ENCODE data around the gene RIC1. TPM values are rescaled to one million over a fixed set of nuclear protein-coding genes. Genes with fewer than 3 reads are reported as not detected.
"Not testable (repeated sequence)": the region's sequence is repeated elsewhere in the genome, so short reads cannot be mapped to it uniquely, and the experiment has no call there.

Gene RIC1
- total and polyA plus RNA-seq, 9 of the 15 experiments (the other 6 are each of a cell fraction or from before 2014, with no cell fraction given) = 3.2 to 25.8 (median 15.0) TPM

DNA sequence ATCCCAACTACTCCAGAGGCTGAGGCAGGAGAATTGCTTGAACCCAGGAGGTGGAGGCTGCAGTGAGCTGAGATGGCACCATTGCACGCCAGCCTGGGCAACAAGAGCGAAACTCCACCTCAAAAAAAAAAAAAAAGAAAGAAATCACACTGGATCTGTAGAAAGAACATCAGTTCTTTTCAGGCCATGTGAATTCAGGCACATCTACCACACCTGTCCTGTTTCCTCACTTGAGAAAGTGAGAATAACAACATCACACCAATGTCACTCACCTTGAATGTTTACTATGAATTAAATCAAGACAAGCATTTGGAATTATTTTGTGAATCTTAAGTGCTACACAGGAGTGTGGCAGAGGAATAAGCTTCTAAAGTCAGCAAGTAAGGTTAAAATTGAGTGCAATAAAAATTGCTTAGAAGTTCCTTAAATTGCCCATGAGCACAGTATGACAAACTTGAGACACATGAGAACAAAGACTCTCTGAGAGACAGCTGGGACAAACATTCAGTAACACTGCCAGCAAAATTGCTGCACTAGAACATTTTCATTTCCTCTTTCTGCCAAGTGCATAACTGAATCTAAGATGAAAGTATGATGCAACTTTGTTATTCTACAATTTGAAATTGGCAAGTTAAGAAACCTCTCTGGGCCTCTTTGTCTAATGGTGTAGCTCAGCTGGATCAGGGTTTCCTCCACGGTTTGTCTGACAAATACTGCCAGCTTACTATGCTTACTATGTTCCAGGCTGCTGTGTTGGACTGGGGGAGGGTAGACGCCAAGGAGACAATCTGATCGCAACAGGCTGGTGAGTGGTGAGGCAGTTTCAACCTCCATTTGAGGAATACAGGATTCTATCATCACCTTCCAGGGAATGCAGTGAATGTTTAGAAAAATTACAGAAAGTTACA, 1.9 kb upstream of the RIC1 start (continued):
- TF ChIP-seq PBX2 (CRISPR knock-in tag; IDR thresholded peaks at IDR 0.05; ENCODE audit: low read depth) = no peak
- 0 out of 2 replicates have a peak, but pooled peaks have one; percentile 14 for TF ChIP-seq PBX2 (tag; conservative IDR thresholded peaks at IDR 0.05; ENCODE audit: low read depth)

GRCh38 chr9:5627686-5628085, 1.2 kb upstream of the RIC1 start:
- H3K4me1 ChIP-seq (replicated peaks in 1 of 2; ENCODE audit: control insufficient read depth in 2 of 2, insufficient read depth in 2 of 2, low read length in 2 of 2); H4K20me1 ChIP-seq (replicated peaks; ENCODE audit: control insufficient read depth, insufficient read depth, low read length); FAIRE-seq; H3K36me3 ChIP-seq (ENCODE audit: control insufficient read depth, insufficient read depth, low read length); H3K9me1 ChIP-seq (ENCODE audit: control insufficient read depth, insufficient read depth, low read length); CTCF ChIA-PET (ENCODE audit: low intra/inter-chr PET ratio); in situ Hi-C loops (cut with MboI); POLR2A ChIA-PET; H3K9me3 ChIP-seq (replicated peaks; ENCODE audit: control insufficient read depth, insufficient read depth, low read depth, low read length); H3K27me3 ChIP-seq (ENCODE audit: control insufficient read depth in 2 of 2, insufficient read depth in 2 of 2, low read length in 2 of 2); DNase-seq (ENCODE audit: extremely low read depth in 1 of 4, low spot score in 3 of 4); ATAC-seq; BruUV-seq (replicated peaks): not testable (repeated sequence)
- Histone ChIP-seq H3K4me2 (ENCODE audit: insufficient read depth, low read length) (peak overlapping the region; percentile 91), H3K4me3 (peak overlapping the region; percentile 95), H3K27ac (ENCODE audit: extremely low read depth, low read depth, low read length) (peak overlapping the region; percentile 87), H2AFZ (ENCODE audit: low read depth, low read length) (peak overlapping the region; percentile 70), H3K79me2 (ENCODE audit: control insufficient read depth, insufficient read depth, low read length) (peaks cover 57% of the 10 kb centered on the region), H3K9ac (ENCODE audit: insufficient read depth in 1 of 2, low read depth in 2 of 2, low read length in 2 of 2) (peak overlapping the region; percentile 83 to 87; a peak in 3 of 4 replicates)
- under 1% methylated on average over 10 of the region's 11 CpGs for WGBS (ENCODE audit: insufficient coverage, low coverage, missing lambda C conversion rate)
- TF ChIP-seq, protein P1, sequence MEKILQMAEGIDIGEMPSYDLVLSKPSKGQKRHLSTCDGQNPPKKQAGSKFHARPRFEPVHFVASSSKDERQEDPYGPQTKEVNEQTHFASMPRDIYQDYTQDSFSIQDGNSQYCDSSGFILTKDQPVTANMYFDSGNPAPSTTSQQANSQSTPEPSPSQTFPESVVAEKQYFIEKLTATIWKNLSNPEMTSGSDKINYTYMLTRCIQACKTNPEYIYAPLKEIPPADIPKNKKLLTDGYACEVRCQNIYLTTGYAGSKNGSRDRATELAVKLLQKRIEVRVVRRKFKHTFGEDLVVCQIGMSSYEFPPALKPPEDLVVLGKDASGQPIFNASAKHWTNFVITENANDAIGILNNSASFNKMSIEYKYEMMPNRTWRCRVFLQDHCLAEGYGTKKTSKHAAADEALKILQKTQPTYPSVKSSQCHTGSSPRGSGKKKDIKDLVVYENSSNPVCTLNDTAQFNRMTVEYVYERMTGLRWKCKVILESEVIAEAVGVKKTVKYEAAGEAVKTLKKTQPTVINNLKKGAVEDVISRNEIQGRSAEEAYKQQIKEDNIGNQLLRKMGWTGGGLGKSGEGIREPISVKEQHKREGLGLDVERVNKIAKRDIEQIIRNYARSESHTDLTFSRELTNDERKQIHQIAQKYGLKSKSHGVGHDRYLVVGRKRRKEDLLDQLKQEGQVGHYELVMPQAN (IDR thresholded peaks at IDR 0.05; ENCODE audit: borderline replicate concordance) = peak; percentile 25; the same call in 1 of the 2 replicates
- TF ChIP-seq FOSL1 (tag; conservative IDR thresholded peaks at IDR 0.05) (0 out of 2 replicates have a peak, but pooled peaks have one; percentile 7), ZNF316 (IDR thresholded peaks at IDR 0.05) (peak; percentile 22), DPF2 (IDR thresholded peaks at IDR 0.05) (peak; percentile 37; the same call in 1 of the 2 replicates), BCOR (IDR thresholded peaks at IDR 0.05) (0 out of 2 replicates have a peak, but pooled peaks have one; percentile 13), SMARCE1 (IDR thresholded peaks at IDR 0.05) (0 out of 2 replicates have a peak, but pooled peaks have one; percentile 14)
- TF ChIP-seq, protein P2, sequence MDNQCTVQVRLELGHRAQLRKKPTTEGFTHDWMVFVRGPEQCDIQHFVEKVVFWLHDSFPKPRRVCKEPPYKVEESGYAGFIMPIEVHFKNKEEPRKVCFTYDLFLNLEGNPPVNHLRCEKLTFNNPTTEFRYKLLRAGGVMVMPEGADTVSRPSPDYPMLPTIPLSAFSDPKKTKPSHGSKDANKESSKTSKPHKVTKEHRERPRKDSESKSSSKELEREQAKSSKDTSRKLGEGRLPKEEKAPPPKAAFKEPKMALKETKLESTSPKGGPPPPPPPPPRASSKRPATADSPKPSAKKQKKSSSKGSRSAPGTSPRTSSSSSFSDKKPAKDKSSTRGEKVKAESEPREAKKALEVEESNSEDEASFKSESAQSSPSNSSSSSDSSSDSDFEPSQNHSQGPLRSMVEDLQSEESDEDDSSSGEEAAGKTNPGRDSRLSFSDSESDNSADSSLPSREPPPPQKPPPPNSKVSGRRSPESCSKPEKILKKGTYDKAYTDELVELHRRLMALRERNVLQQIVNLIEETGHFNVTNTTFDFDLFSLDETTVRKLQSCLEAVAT (IDR thresholded peaks at IDR 0.05) = 0 out of 4 replicates have a peak, but pooled peaks of 1 of the 2 experiments have one; percentile 20
- TF ChIP-seq, protein P3, sequence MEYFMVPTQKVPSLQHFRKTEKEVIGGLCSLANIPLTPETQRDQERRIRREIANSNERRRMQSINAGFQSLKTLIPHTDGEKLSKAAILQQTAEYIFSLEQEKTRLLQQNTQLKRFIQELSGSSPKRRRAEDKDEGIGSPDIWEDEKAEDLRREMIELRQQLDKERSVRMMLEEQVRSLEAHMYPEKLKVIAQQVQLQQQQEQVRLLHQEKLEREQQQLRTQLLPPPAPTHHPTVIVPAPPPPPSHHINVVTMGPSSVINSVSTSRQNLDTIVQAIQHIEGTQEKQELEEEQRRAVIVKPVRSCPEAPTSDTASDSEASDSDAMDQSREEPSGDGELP (CRISPR knock-in tag; IDR thresholded peaks at IDR 0.05; ENCODE audit: borderline replicate concordance) = 0 out of 2 replicates have a peak, but pooled peaks have one; percentile 8
- intact Hi-C loops (cut with micrococcal nuclease) = loop anchor here (5.0 kb wide), 1 partner anchor 380 kb away; a partner anchor contains a TSS
